ENCODE measurements around the gene PLXDC1. TPM values are rescaled to one million over a fixed set of nuclear protein-coding genes. Genes with fewer than 3 reads are reported as not detected.

The PLXDC1 gene
- total RNA-seq, 1 experiment from 2014 or later: 2.0 TPM

DNA sequence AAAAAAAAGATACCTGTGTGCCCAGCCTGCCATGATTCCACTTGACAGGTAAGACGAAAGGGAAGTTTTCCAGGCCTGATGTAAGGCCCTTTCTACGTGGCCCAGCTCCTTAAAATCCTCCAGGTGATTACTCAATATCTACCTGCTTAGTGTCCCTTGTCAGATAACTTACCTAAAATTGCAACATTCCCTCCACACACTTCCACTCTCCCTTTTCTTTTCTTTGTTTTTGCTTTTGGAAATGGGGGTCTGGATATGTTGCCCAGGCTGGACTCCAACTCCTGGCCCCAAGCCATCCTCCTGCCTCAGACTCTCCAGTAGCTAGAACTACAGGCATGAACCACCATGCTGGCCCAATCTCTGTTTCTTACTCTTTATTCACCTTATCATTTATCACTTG, 7.2 kb upstream of the PLXDC1 start:
- no peaks in the 10 kb centered on the region for H3K9me3 ChIP-seq (ENCODE audit: control insufficient read depth, low read depth, low read length)
- H3K27me3 ChIP-seq (ENCODE audit: insufficient read depth, low read length): no peaks in the 10 kb centered on the region
- Mint-ChIP-seq H3K27me3 (ENCODE audit: low read depth) (peaks cover 8% of the 10 kb centered on the region), H3K27ac (no peak overlapping the region), H3K4me1 (peaks cover 2 to 10% of the 10 kb centered on the region in 2 experiments; a peak in 2 of 4 replicates), H3K9me3 (peaks cover 4 to 8% of the 10 kb centered on the region in 2 experiments; a peak in 3 of 5 replicates), H3K36me3 (ENCODE audit: insufficient read depth in 1 of 3, low read depth in 3 of 3) (peaks cover 0 to 5% (median 0%) of the 10 kb centered on the region in 3 experiments; a peak in 1 of 7 replicates), H3K4me3 (no peak overlapping the region)
- TF ChIP-seq, protein P1, sequence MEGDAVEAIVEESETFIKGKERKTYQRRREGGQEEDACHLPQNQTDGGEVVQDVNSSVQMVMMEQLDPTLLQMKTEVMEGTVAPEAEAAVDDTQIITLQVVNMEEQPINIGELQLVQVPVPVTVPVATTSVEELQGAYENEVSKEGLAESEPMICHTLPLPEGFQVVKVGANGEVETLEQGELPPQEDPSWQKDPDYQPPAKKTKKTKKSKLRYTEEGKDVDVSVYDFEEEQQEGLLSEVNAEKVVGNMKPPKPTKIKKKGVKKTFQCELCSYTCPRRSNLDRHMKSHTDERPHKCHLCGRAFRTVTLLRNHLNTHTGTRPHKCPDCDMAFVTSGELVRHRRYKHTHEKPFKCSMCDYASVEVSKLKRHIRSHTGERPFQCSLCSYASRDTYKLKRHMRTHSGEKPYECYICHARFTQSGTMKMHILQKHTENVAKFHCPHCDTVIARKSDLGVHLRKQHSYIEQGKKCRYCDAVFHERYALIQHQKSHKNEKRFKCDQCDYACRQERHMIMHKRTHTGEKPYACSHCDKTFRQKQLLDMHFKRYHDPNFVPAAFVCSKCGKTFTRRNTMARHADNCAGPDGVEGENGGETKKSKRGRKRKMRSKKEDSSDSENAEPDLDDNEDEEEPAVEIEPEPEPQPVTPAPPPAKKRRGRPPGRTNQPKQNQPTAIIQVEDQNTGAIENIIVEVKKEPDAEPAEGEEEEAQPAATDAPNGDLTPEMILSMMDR (conservative IDR thresholded peaks at IDR 0.05): no peak
- H2AFZ ChIP-seq (ENCODE audit: low read length): no peak overlapping the region
- H3K56ac ChIP-seq (ENCODE audit: insufficient read length, low read depth, low read length): no peak overlapping the region
- no peaks in the 10 kb centered on the region for H3K79me2 ChIP-seq (ENCODE audit: insufficient read depth, low read length)
- H3K4ac ChIP-seq (ENCODE audit: low read depth, low read length): no peak overlapping the region
- no peaks in the 10 kb centered on the region for H4K20me1 ChIP-seq (ENCODE audit: control insufficient read depth, insufficient read depth, insufficient read length)
- no peaks in the 10 kb centered on the region for H3K79me1 ChIP-seq (ENCODE audit: insufficient read depth, low read depth, low read length, poor library complexity, severe bottlenecking)
- WGBS (ENCODE audit: extremely low coverage, insufficient read length, low lambda C conversion rate): no CpG with 5 or more reads among the region's 2 CpGs
- no peak overlapping the region for H3K27ac ChIP-seq (ENCODE audit: insufficient read length, low read depth, low read length)
- H3K4me2 ChIP-seq (ENCODE audit: insufficient read depth, insufficient read length, low read length): no peak overlapping the region
- no peak overlapping the region for H3T11ph ChIP-seq (ENCODE audit: low read length)
- no peak overlapping the region for H4K91ac ChIP-seq (ENCODE audit: insufficient read length, low read depth, low read length)
- no peak overlapping the region for H2BK12ac ChIP-seq (ENCODE audit: insufficient read length, low read depth, low read length)
- no peaks in the 10 kb centered on the region for H3K23me2 ChIP-seq (ENCODE audit: insufficient read length, low read depth, low read length, poor library complexity, severe bottlenecking)
- H3K18ac ChIP-seq (ENCODE audit: insufficient read length, low read depth, low read length): no peak overlapping the region
- H2BK20ac ChIP-seq (ENCODE audit: low read depth, low read length, poor library complexity, severe bottlenecking): no peak overlapping the region
- no peak overlapping the region for H4K5ac ChIP-seq (ENCODE audit: insufficient read length, low read depth, low read length)
- no peaks in the 10 kb centered on the region for H3K4me1 ChIP-seq (ENCODE audit: insufficient read depth, low read length)
- no peak overlapping the region for H3K9ac ChIP-seq (ENCODE audit: extremely low read depth, insufficient read length, low read length)
- H2AK5ac ChIP-seq (ENCODE audit: insufficient read length, low read length): no peak overlapping the region
- H3K14ac ChIP-seq (ENCODE audit: insufficient read depth, low read length): no peak overlapping the region
- no peak for DNase-seq
- H3K23ac ChIP-seq (ENCODE audit: insufficient read length, low read depth, low read length): no peak overlapping the region
- H2BK120ac ChIP-seq (ENCODE audit: low read depth, low read length, poor library complexity, severe bottlenecking): no peak overlapping the region
- H2BK5ac ChIP-seq (ENCODE audit: insufficient read length, low read length): no peak overlapping the region
- H2BK15ac ChIP-seq (ENCODE audit: low read depth, low read length): no peak overlapping the region
- no peak overlapping the region for H4K8ac ChIP-seq (replicated peaks; ENCODE audit: insufficient read length, low read depth, low read length)
